CD14-positive monocyte (primary cell): ENCODE measurements around the gene YKT6. TPM values are rescaled to one million over a fixed set of nuclear protein-coding genes. Genes with fewer than 3 reads are reported as not detected.

Experiments used
- DNase-seq, 3 donors: peaks; one replicate each; pipeline ENCODE4 v3.0.0-alpha.2; 2011 to 2022
- H2AFZ ChIP-seq: 2 replicates; pipeline ENCODE4 v1.6.0; 2012; ENCODE audit warnings: mild to moderate bottlenecking, low read depth, low read length, inconsistent platforms; ENCODE audit not compliant: insufficient read depth, poor library complexity, severe bottlenecking
- H3K27ac ChIP-seq, 2 donors: 1 replicate in 1 of 2; 2 replicates in 1 of 2; pipeline ENCODE4 v1.5.1; 2012 to 2013; ENCODE audit warnings: low read length in 2 of 2, control low read depth in 1 of 2, inconsistent platforms in 1 of 2, low read depth in 1 of 2, mild to moderate bottlenecking in 1 of 2
- H3K27me3 ChIP-seq, 2 donors: one replicate each; pipeline versions ENCODE4 v1.6.0 to v1.6.1; 2011 to 2013; ENCODE audit warnings: low read length in 2 of 2; ENCODE audit not compliant: control insufficient read depth in 2 of 2, insufficient read depth in 2 of 2
- H3K36me3 ChIP-seq, 2 donors: replicated peaks in 1 of 2; 1 replicate in 1 of 2; 2 replicates in 1 of 2; pipeline versions ENCODE4 v1.5.1 to v1.6.1; 2012 to 2013; ENCODE audit warnings: low read length in 2 of 2, control low read depth in 1 of 2, inconsistent platforms in 1 of 2, mild to moderate bottlenecking in 1 of 2; ENCODE audit not compliant: insufficient read depth in 2 of 2, control insufficient read depth in 1 of 2
- H3K4me1 ChIP-seq, 2 donors: 1 replicate in 1 of 2; 2 replicates in 1 of 2; pipeline versions ENCODE4 v1.5.1 to v1.6.1; 2012 to 2013; ENCODE audit warnings: low read length in 2 of 2, control low read depth in 1 of 2, inconsistent platforms in 1 of 2, mild to moderate bottlenecking in 1 of 2, moderate library complexity in 1 of 2; ENCODE audit not compliant: insufficient read depth in 2 of 2, control insufficient read depth in 1 of 2
- H3K4me2 ChIP-seq: replicated peaks from 2 replicates; pipeline ENCODE3; 2012; ENCODE audit warnings: low read length, moderate library complexity, mild to moderate bottlenecking; ENCODE audit not compliant: poor library complexity, severe bottlenecking; ENCODE audit errors: extremely low read depth
- H3K4me3 ChIP-seq, 3 experiments: fragments of 200-600 bp in 1 of 3; sonication (generic) in 1 of 3; replicated peaks in 1 of 3; 1 replicate in 2 of 3; 2 replicates in 1 of 3; pipeline ENCODE4 v1.5.1; 2011 to 2013; ENCODE audit warnings: low read length in 3 of 3, mild to moderate bottlenecking in 3 of 3, control low read depth in 2 of 3, low read depth in 2 of 3, inconsistent platforms in 1 of 3, moderate library complexity in 1 of 3
- H3K79me2 ChIP-seq: 2 replicates; pipeline ENCODE4 v1.6.0; 2012; ENCODE audit warnings: mild to moderate bottlenecking, control low read depth, inconsistent platforms, low read length, moderate library complexity; ENCODE audit not compliant: insufficient read depth
- H3K9ac ChIP-seq: 2 replicates; pipeline ENCODE4 v1.6.0; 2017; ENCODE audit warnings: low read length, mild to moderate bottlenecking; ENCODE audit not compliant: insufficient read depth, poor library complexity, severe bottlenecking
- H3K9me3 ChIP-seq, 2 donors: replicated peaks in 1 of 2; 1 replicate in 1 of 2; 2 replicates in 1 of 2; pipeline versions ENCODE4 v1.5.1 to v1.6.1; 2012 to 2013; ENCODE audit warnings: low read length in 2 of 2, control low read depth in 1 of 2; ENCODE audit not compliant: control insufficient read depth in 1 of 2, insufficient read depth in 1 of 2
- H4K20me1 ChIP-seq: 2 replicates; pipeline ENCODE4 v1.6.0; 2012; ENCODE audit warnings: mild to moderate bottlenecking, low read length, control low read depth, moderate library complexity; ENCODE audit not compliant: insufficient read depth
- H3K27ac Mint-ChIP-seq, 7 donors: one replicate each; pipeline ENCODE4 v1.8.0; 2020; ENCODE audit warnings: mild to moderate bottlenecking in 7 of 7, mixed read lengths in 7 of 7, moderate library complexity in 6 of 7, inconsistent platforms in 2 of 7
- H3K27me3 Mint-ChIP-seq, 3 donors: one replicate each; pipeline ENCODE4 v1.8.0; 2021 to 2022; ENCODE audit warnings: low read depth in 3 of 3, mild to moderate bottlenecking in 3 of 3, mixed read lengths in 3 of 3, moderate library complexity in 3 of 3, inconsistent platforms in 1 of 3
- H3K36me3 Mint-ChIP-seq, 2 donors: one replicate each; pipeline ENCODE4 v1.8.0; 2020; ENCODE audit warnings: mixed read lengths in 2 of 2, inconsistent platforms in 1 of 2, mild to moderate bottlenecking in 1 of 2
- H3K4me1 Mint-ChIP-seq: one replicate; pipeline ENCODE4 v1.8.0; 2020; ENCODE audit warnings: mild to moderate bottlenecking, mixed read lengths
- H3K4me3 Mint-ChIP-seq, 2 donors: one replicate each; pipeline ENCODE4 v1.8.0; 2020; ENCODE audit warnings: mild to moderate bottlenecking in 2 of 2, mixed read lengths in 2 of 2, moderate library complexity in 1 of 2
- H3K9me3 Mint-ChIP-seq, 7 donors: one replicate each; pipeline ENCODE4 v1.8.0; 2020 to 2022; ENCODE audit warnings: mixed read lengths in 7 of 7, mild to moderate bottlenecking in 6 of 7, moderate library complexity in 6 of 7, inconsistent platforms in 2 of 7
- CTCF ChIP-seq: fragments of 200-600 bp; IDR thresholded peaks from one replicate; pipeline ENCODE4 v1.8.0; 2022; ENCODE audit warnings: antibody characterized with exemption, mild to moderate bottlenecking
- WGBS: methylation state at CpG from one replicate; pipeline ENCODE4 v1.1.5; 2013; ENCODE audit warnings: missing lambda C conversion rate; ENCODE audit not compliant: insufficient coverage; 5-methylcytosine and 5-hydroxymethylcytosine counted together
- intact Hi-C, 2 donors: fragments of 100-400 bp; cut with micrococcal nuclease; formaldehyde crosslinking; loops; one replicate each; pipeline versions ENCODE4 v1.15.0 to v1.15.1; 2023
- polyA plus RNA-seq, 3 donors: library from polyadenylated mRNA; depleted of rRNA in 1 of 3; unstranded in 2 of 3; stranded (reverse) in 1 of 3; fragments of 300-500 nt in 2 of 3; fragments of >200 nt in 1 of 3; fragmentation: Illumina TruSeq in 2 of 3; gene quantifications; 1 replicate in 2 of 3; 2 replicates in 1 of 3; pipeline ENCODE4 v1.2.3, GENCODE V29; 2012 to 2021

Gene YKT6
- polyA plus RNA-seq, 3 donors: 26.4 to 45.7 (median 35.2) TPM

- no peak overlapping the region for H3K9ac ChIP-seq
- Mint-ChIP-seq H3K27ac (no peak overlapping the region), H3K27me3 (peaks cover 0 to 5% (median 2%) of the 10 kb centered on the region in 3 donors), H3K4me3 (no peak overlapping the region), H3K9me3 (peaks cover 0 to 1% (median 0%) of the 10 kb centered on the region in 7 donors), H3K4me1 (no peaks in the 10 kb centered on the region), H3K36me3 (no peaks in the 10 kb centered on the region)
- H3K36me3 ChIP-seq: no peaks in the 10 kb centered on the region
- WGBS: 93% methylated on average over 22 of the region's 26 CpGs
- no peak overlapping the region for H3K4me2 ChIP-seq
- intact Hi-C loops: no loop called here
- H3K27me3 ChIP-seq: no peaks in the 10 kb centered on the region
- no peaks in the 10 kb centered on the region for H3K4me1 ChIP-seq
- no peak for TF ChIP-seq CTCF
- no peaks in the 10 kb centered on the region for H3K79me2 ChIP-seq
- no peaks in the 10 kb centered on the region for H3K9me3 ChIP-seq
- DNase-seq: no peak
- no peak overlapping the region for H3K4me3 ChIP-seq
- no peak overlapping the region for H3K27ac ChIP-seq
- H4K20me1 ChIP-seq: no peaks in the 10 kb centered on the region
- no peak overlapping the region for H2AFZ ChIP-seq
Observed at GRCh38 chr7:44220046-44220357, 19.2 kb downstream of the YKT6 start.

- Histone ChIP-seq H3K79me2 (no peaks in the 10 kb centered on the region), H3K27ac (no peak overlapping the region), H3K4me2 (no peak overlapping the region), H3K27me3 (no peaks in the 10 kb centered on the region), H3K36me3 (no peaks in the 10 kb centered on the region), H3K4me3 (no peak overlapping the region), H2AFZ (no peak overlapping the region), H3K4me1 (no peaks in the 10 kb centered on the region), H3K9me3 (no peaks in the 10 kb centered on the region), H4K20me1 (no peaks in the 10 kb centered on the region), H3K9ac (no peak overlapping the region)
- peaks cover 0 to 5% (median 2%) of the 10 kb centered on the region in 3 donors for H3K27me3 Mint-ChIP-seq
- H3K9me3 Mint-ChIP-seq: peaks cover 0 to 1% (median 0%) of the 10 kb centered on the region in 7 donors
- no peak overlapping the region for H3K27ac Mint-ChIP-seq
- H3K4me3 Mint-ChIP-seq: no peak overlapping the region
- intact Hi-C loops: no loop called here
- no peak for TF ChIP-seq CTCF
- H3K4me1 Mint-ChIP-seq: no peaks in the 10 kb centered on the region
- DNase-seq: no peak
- H3K36me3 Mint-ChIP-seq: no peaks in the 10 kb centered on the region
- WGBS: 96% methylated on average over 15 of the region's 24 CpGs
Observed at GRCh38 chr7:44220358-44221112, 19.8 kb downstream of the YKT6 start.
